Esophagus (tissue), 2 donors: ENCODE data around the gene SMU1. TPM values are rescaled to one million over a fixed set of nuclear protein-coding genes. Genes with fewer than 3 reads are reported as not detected.

Experiments used
- H3K27ac ChIP-seq, 2 donors: one replicate each; pipeline ENCODE4 v1.5.1; 2013; ENCODE audit warnings: low read depth in 2 of 2, mild to moderate bottlenecking in 2 of 2, inconsistent platforms in 1 of 2, low read length in 1 of 2, moderate library complexity in 1 of 2
- H3K27me3 ChIP-seq, 2 donors: one replicate each; pipeline ENCODE4 v1.6.1; 2013; ENCODE audit warnings: low read length in 2 of 2, control low read depth in 1 of 2, mild to moderate bottlenecking in 1 of 2; ENCODE audit not compliant: insufficient read depth in 2 of 2, control insufficient read depth in 1 of 2
- H3K36me3 ChIP-seq, 2 donors: one replicate each; pipeline ENCODE4 v1.6.1; 2013; ENCODE audit warnings: low read length in 1 of 2; ENCODE audit not compliant: control insufficient read depth in 2 of 2, insufficient read depth in 2 of 2
- H3K4me1 ChIP-seq, 2 donors: one replicate each; pipeline ENCODE4 v1.6.1; 2013; ENCODE audit warnings: low read length in 1 of 2; ENCODE audit not compliant: control insufficient read depth in 2 of 2, insufficient read depth in 2 of 2
- H3K4me3 ChIP-seq, 2 donors: one replicate each; pipeline ENCODE4 v1.5.1; 2013; ENCODE audit warnings: low read length in 2 of 2, mild to moderate bottlenecking in 2 of 2, low read depth in 1 of 2, moderate library complexity in 1 of 2
- H3K9me3 ChIP-seq, 2 donors: one replicate each; pipeline ENCODE4 v1.6.1; 2013; ENCODE audit warnings: mild to moderate bottlenecking in 2 of 2, low read depth in 1 of 2, low read length in 1 of 2, moderate library complexity in 1 of 2; ENCODE audit not compliant: control insufficient read depth in 2 of 2, insufficient read depth in 1 of 2
- WGBS, 2 donors: extraction: QIAGEN DNeasy Blood & Tissue Kit; methylation state at CpG; one replicate each; pipeline ENCODE4 v1.1.7; 2013; 5-methylcytosine and 5-hydroxymethylcytosine counted together
- polyA plus RNA-seq, 2 donors: library from polyadenylated mRNA; stranded (reverse); fragments of 200-250 nt; gene quantifications; one replicate each; pipeline ENCODE4 v1.2.3, GENCODE V29; 2013
- donor health status: healthy with polysubstance abuse.
- donor health status: Bipolar disorder and iron deficiency.

Gene SMU1
- polyA plus RNA-seq, 2 donors = 4.8 to 8.5 TPM

DNA sequence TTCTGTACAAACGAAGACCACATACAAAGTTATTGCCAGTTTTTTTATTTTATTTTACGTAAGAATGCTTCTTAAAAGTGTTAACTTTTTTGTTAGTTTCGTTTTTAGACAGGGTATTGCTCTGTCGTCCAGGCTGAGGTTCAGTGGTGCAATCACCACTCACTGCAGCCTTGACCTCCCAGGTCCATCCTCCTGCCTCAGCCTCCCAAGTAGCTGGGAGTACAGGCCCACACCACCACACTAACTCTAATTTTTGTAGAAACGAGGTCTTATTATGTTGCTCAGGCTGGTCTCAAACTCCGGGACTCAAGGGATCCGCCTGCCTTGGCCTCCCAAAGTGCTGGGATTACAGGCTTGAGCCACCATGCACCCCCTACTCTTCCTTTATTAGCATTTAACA is 53.7 kb downstream of the SMU1 start:
- WGBS, 2 donors = 77 to 84% methylated on average over 7 of the region's 7 CpGs
- H3K27ac ChIP-seq = no peak overlapping the region
- peaks cover 0 to 4% of the 10 kb centered on the region in 2 donors for H3K36me3 ChIP-seq

DNA sequence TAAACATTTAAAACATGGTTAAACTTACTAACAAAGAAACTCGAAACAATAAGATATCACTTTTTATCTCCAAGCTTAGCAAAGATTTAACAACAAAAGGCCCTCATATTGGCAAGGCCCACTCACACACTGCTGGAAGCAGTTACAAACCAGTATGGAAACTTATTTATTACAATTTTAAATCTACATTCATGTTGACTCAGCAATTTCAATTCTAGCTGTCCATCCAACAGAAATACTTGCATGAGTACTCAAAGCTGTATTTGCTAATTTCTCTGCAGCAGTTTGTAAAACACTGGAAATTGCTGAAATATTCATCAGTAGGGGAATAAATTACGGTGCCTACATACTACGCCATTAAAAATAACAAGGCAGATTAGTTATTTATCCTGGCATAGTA is 54.2 kb downstream of the SMU1 start:
- Histone ChIP-seq H3K36me3 (peaks cover 0 to under 1% of the 10 kb centered on the region in 2 donors), H3K4me3 (no peak overlapping the region), H3K27me3 (no peaks in the 10 kb centered on the region), H3K4me1 (no peaks in the 10 kb centered on the region), H3K9me3 (no peaks in the 10 kb centered on the region), H3K27ac (no peak overlapping the region)
- WGBS, 2 donors = 83 to 85% methylated on average over 3 of the region's 3 CpGs

More for the DNA sequence above, 53.7 kb downstream of the SMU1 start:
- Histone ChIP-seq H3K27me3 (no peaks in the 10 kb centered on the region), H3K9me3 (no peaks in the 10 kb centered on the region), H3K4me1 (no peaks in the 10 kb centered on the region), H3K4me3 (no peak overlapping the region)

DNA sequence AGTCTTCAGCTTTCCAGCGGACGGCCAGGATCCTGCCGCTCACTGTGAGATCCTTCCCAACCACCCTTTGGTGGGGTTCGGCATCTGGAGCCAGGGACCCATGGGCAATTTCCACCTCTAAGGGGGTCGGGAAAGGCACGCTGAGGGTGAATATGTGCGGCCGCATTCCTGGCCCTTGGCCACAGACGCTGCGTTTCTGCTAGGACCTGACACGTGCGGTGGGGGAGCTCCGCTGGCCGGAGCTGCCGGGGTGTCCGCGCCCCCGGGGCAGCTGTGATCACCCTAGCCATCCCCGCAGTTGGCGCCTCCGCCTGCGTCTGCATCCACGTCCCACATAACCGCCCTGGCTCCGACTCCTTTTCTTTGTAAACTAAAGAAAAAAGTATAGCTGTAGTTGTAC is 56.7 kb downstream of the SMU1 start:
- H3K9me3 ChIP-seq = no peaks in the 10 kb centered on the region
- 86 to 87% methylated on average over 25 of the region's 25 CpGs for WGBS, 2 donors
- no peaks in the 10 kb centered on the region for H3K36me3 ChIP-seq
- no peak overlapping the region for H3K4me3 ChIP-seq
- H3K27me3 ChIP-seq = no peaks in the 10 kb centered on the region
- H3K27ac ChIP-seq = no peak overlapping the region
- no peaks in the 10 kb centered on the region for H3K4me1 ChIP-seq

DNA sequence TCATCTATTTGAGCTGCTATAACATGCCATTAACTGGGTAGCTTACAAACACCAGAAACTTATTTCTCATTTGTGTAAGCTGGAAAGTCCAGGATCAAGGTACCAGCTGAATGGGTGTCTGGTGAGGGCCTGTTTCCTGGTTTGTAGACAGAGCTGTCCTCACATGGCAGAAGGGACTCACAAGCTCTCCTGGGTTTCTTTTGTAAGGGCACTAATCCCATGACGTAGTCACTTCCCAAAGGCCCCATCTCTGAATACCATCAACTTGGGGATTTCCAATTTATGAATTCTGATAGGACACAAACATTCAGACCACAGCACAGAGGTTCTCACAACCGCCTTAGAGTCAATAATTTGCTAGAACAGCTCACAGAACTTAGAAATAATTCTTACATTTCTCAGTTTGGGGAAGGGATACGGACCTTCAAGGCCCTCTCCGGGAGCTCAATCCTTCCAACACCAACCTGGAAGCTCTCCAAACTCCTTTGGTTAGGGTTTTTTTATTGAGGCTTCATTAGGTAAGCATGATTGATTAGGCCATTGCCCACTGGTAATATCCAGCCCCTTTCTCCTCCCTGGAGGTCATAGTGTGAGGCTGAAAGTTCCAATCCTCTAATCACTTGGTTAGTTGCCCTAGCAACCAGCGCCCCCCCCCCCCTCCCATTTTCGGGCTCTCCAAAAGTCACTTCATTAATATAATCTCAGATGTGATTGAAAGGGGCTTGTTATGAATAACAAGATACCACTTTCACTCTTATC is 59.0 kb downstream of the SMU1 start:
- WGBS, 2 donors = 85 to 86% methylated on average over 6 of the region's 6 CpGs
- Histone ChIP-seq H3K4me1 (no peaks in the 10 kb centered on the region), H3K4me3 (no peak overlapping the region), H3K36me3 (no peaks in the 10 kb centered on the region), H3K27ac (no peak overlapping the region), H3K27me3 (no peaks in the 10 kb centered on the region), H3K9me3 (no peaks in the 10 kb centered on the region)

DNA sequence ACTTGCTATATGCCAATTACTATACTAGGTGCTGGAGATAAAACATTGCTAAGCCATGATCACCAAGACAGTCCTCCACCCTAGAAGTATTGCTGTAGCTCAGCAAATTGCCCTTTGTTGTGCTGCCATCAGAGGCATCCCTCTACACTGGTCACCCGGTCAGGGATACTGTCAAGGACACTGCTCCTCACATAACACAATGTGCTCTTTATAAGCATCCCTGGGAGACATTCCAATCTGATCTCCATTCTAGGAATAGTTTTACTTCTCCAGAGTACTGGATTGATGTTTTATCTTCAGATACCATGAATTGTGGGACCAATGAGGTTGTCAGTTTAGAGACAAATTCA is 61.8 kb downstream of the SMU1 start:
- WGBS, 2 donors = 93 to 94% methylated on average over 1 of the region's 1 CpG
- no peak overlapping the region for H3K27ac ChIP-seq
- H3K36me3 ChIP-seq = no peaks in the 10 kb centered on the region
- H3K27me3 ChIP-seq = no peaks in the 10 kb centered on the region
- no peaks in the 10 kb centered on the region for H3K9me3 ChIP-seq
- H3K4me3 ChIP-seq = no peak overlapping the region
- H3K4me1 ChIP-seq = no peaks in the 10 kb centered on the region

DNA sequence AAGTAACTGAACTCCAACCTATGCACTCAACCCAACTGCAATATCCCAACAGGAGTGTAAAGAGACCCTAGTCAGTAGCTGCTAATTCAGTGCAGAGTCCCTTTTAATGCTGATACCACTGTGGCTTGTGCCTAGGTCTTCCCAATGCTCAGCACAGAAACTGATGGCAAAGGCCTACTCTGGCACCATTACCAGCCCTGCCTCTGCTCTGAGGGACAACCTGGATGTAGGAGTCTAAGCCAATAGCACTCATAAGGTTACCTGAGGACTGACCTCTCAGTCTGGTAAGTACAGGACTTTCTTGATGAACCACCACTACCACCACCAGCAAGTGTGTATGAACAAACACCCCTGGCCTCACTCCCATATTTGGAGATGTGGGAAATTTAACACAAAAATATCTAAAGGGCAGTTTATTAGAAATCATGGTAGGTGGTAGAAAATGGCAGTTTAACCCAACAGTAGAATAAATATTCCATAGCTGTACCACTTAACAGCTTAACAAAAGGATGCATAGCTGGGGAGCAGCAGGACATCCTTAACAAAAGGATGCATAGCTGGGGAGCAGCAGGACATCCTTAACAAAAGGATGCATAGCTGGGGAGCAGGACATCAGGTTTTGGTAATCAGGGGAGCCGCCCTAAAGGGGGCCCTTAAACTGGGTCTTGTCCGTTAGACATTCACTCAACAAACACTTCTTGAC is 62.4 kb downstream of the SMU1 start:
- Histone ChIP-seq H3K27me3 (no peaks in the 10 kb centered on the region), H3K36me3 (no peaks in the 10 kb centered on the region), H3K27ac (no peak overlapping the region), H3K4me3 (no peak overlapping the region), H3K9me3 (no peaks in the 10 kb centered on the region), H3K4me1 (no peaks in the 10 kb centered on the region)
- 57 to 91% methylated on average over 2 of the region's 2 CpGs for WGBS, 2 donors

DNA sequence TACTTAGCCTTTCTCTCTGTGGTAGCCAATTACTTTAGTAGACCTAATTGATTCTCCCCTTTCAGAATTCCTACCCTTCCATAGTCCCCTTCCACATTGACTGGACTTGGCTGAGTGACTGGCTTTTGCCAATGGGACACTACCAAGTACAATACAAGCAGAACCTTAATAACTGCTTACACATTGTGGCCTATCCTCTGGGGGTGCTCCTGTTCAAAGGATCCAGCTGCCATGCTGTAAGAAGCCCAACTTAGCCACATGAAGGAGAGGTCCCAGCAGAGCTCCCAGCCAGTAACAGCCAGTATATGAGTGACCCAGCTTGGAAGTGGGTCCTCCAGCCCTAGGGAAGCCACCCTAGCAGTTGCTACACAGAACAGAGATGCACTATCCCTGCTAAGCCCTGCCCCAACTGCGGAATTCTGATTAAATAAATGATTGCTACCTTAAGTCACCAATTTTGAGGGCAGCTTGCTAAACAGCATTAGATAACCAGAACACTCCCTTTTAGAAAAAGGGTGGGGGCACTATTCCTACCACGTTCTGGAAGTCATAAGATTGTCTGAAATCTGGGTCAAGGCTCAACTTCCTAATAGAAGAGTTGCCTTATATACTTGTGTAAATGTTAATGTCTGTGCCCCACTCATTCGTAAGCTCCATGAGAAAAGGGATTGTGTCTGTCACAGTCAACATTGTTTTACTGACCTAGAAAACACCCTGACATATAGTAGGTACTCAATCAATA is 64.0 kb downstream of the SMU1 start:
- H3K36me3 ChIP-seq = no peaks in the 10 kb centered on the region
- no peaks in the 10 kb centered on the region for H3K27me3 ChIP-seq
- WGBS, 2 donors = 71 to 88% methylated on average over 3 of the region's 3 CpGs
- no peaks in the 10 kb centered on the region for H3K4me1 ChIP-seq
- H3K4me3 ChIP-seq = no peak overlapping the region
- no peaks in the 10 kb centered on the region for H3K9me3 ChIP-seq
- H3K27ac ChIP-seq = no peak overlapping the region

DNA sequence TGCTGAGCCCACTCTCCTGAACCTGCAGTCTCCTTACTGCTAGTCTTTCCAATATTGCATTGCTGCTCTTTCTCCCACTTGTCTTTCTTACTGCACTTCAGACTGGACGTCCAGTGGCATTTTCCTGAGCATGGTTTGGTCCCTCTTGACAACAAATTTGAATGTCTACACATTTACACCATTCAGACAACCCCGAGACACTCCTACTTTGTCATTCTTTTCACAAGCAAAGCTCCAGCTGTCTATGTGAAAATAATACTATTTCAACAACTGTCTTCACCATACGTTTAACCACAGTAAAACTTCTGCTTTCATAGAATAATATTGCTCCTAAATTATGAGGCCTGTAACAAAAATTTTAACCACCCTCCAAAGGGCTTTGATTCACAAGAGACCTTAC is 64.6 kb downstream of the SMU1 start:
- Histone ChIP-seq H3K36me3 (no peaks in the 10 kb centered on the region), H3K27ac (no peak overlapping the region), H3K4me3 (no peak overlapping the region), H3K4me1 (no peaks in the 10 kb centered on the region), H3K9me3 (no peaks in the 10 kb centered on the region), H3K27me3 (no peaks in the 10 kb centered on the region)
- WGBS, 2 donors = 78 to 79% methylated on average over 3 of the region's 3 CpGs

DNA sequence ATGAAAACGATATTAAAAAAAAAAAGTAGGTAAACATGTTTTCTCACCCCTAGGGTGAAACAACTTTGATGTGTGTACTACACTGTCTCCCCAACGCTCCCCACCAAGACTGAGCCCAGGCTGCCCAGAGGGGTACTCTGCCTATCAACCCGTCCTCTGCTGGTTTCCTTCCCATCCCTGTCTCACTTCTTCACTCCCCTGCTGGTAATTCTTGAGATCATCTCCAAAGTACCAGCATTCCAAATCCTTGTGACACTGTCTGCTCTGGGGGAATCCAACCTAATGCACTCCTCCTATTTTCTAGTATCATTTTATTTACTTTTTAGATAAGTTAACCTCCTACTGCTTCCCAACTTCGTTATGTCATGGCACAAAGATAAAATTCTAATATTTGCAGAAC is 68.7 kb downstream of the SMU1 start:
- Histone ChIP-seq H3K27me3 (no peaks in the 10 kb centered on the region), H3K27ac (no peak overlapping the region), H3K4me3 (no peak overlapping the region), H3K36me3 (no peaks in the 10 kb centered on the region), H3K9me3 (no peaks in the 10 kb centered on the region), H3K4me1 (no peaks in the 10 kb centered on the region)
- WGBS, 2 donors = 84 to 88% methylated on average over 4 of the region's 4 CpGs
